Measurements from ENCODE around the gene DCHS2.

GRCh38 chr4:154293427-154293826, 198.2 kb downstream of the DCHS2 start:
- TF ChIP-seq CTCF (IDR thresholded peaks at IDR 0.05) (no peak), POLR2A (IDR thresholded peaks at IDR 0.05) (no peak)
